Neural cell (in vitro differentiated cells): ENCODE data around the gene NAA38. TPM values are rescaled to one million over a fixed set of nuclear protein-coding genes. Genes with fewer than 3 reads are reported as not detected.

ENCODE experiments used
- H2AFZ ChIP-seq: fragments of 200-600, 300-800 bp; sonication (generic), shearing (Covaris generic); 2 replicates; pipeline ENCODE4 v1.6.0; 2014; ENCODE audit warnings: low read depth, mild to moderate bottlenecking, antibody characterized with exemption, low read length, moderate library complexity
- H3F3A ChIP-seq: fragments of 200-600 bp; shearing (Covaris generic); 2 replicates; pipeline ENCODE4 v1.6.1; 2016; ENCODE audit warnings: mild to moderate bottlenecking, moderate library complexity, mixed read lengths, antibody characterized with exemption, low read length; ENCODE audit not compliant: insufficient read depth, poor library complexity, severe bottlenecking
- H3K27ac ChIP-seq: fragments of 200-600, 300-800 bp; sonication (generic), shearing (Covaris generic); 2 replicates; pipeline ENCODE4 v1.5.1; 2014; ENCODE audit warnings: mild to moderate bottlenecking, low read length, moderate library complexity
- H3K27me3 ChIP-seq: fragments of 300-800, 200-600 bp; sonication (generic), shearing (Covaris generic); 2 replicates; pipeline ENCODE4 v1.6.0; 2014; ENCODE audit warnings: mild to moderate bottlenecking, low read depth, low read length, moderate library complexity; ENCODE audit not compliant: insufficient read depth
- H3K36me3 ChIP-seq: fragments of 300-800, 200-600 bp; sonication (generic), shearing (Covaris generic); 2 replicates; pipeline ENCODE4 v1.5.1; 2014; ENCODE audit warnings: mild to moderate bottlenecking, antibody characterized with exemption, low read length, moderate library complexity; ENCODE audit not compliant: insufficient read depth
- H3K4me2 ChIP-seq: fragments of 300-800, 200-600 bp; sonication (generic), shearing (Covaris generic); 2 replicates; pipeline ENCODE4 v1.6.0; 2014; ENCODE audit warnings: mild to moderate bottlenecking, low read length
- H3K4me3 ChIP-seq: fragments of 300-800, 200-600 bp; sonication (generic), shearing (Covaris generic); 2 replicates; pipeline ENCODE4 v1.5.1; 2014; ENCODE audit warnings: mild to moderate bottlenecking, low read length, moderate library complexity
- H3K79me2 ChIP-seq: fragments of 200-600 bp; shearing (Covaris generic); replicated peaks from 2 replicates; pipeline ENCODE4 v1.6.0; 2014; ENCODE audit warnings: mild to moderate bottlenecking, low read length, moderate library complexity; ENCODE audit not compliant: insufficient read depth
- H3K9ac ChIP-seq: fragments of 300-800, 200-600 bp; sonication (generic), shearing (Covaris generic); 2 replicates; pipeline ENCODE4 v1.6.1; 2016; ENCODE audit warnings: mild to moderate bottlenecking, low read length, mixed read lengths
- H3K9me2 ChIP-seq: fragments of 200-600 bp; shearing (Covaris generic); 2 replicates; pipeline ENCODE4 v1.6.1; 2016; ENCODE audit warnings: mild to moderate bottlenecking, low read length, mixed read lengths; ENCODE audit not compliant: insufficient read depth
- H3K9me3 ChIP-seq: fragments of 200-600, 300-800 bp; sonication (generic), shearing (Covaris generic); 2 replicates; pipeline ENCODE4 v1.6.1; 2016; ENCODE audit warnings: mild to moderate bottlenecking, mixed run types, low read length, moderate library complexity, mixed read lengths
- H4K20me1 ChIP-seq: fragments of 200-600 bp; shearing (Covaris generic); 2 replicates; pipeline ENCODE4 v1.6.1; 2016; ENCODE audit warnings: mild to moderate bottlenecking, mixed run types; ENCODE audit not compliant: insufficient read depth
- CTCF ChIP-seq: fragments of 450-650 bp; IDR thresholded peaks from 2 replicates; pipeline ENCODE4 v1.5.1; 2014; ENCODE audit warnings: antibody characterized with exemption, mild to moderate bottlenecking, moderate library complexity; ENCODE audit not compliant: poor library complexity, severe bottlenecking
- EP300 ChIP-seq: fragments of 450-650 bp; conservative IDR thresholded peaks from 2 replicates; pipeline ENCODE4 v1.6.1; 2014; ENCODE audit warnings: antibody characterized with exemption, mild to moderate bottlenecking, moderate library complexity; ENCODE audit not compliant: poor library complexity, severe bottlenecking
- EZH2 ChIP-seq: fragments of 200-600, 300-800 bp; shearing (Covaris generic), sonication (generic); IDR thresholded peaks from 2 replicates; pipeline ENCODE4 v1.6.1; 2014; ENCODE audit warnings: antibody characterized with exemption, low read length, borderline replicate concordance, mild to moderate bottlenecking; ENCODE audit not compliant: insufficient read depth, poor library complexity, severe bottlenecking
- MXI1 ChIP-seq: fragments of 450-650 bp; conservative IDR thresholded peaks from 2 replicates; pipeline ENCODE4 v1.6.1; 2014; ENCODE audit warnings: antibody characterized with exemption, mild to moderate bottlenecking; ENCODE audit not compliant: poor library complexity, severe bottlenecking
- POLR2AphosphoS5 ChIP-seq: IDR thresholded peaks from 2 replicates; pipeline ENCODE4 v1.6.1; 2012
- RAD21 ChIP-seq: fragments of 450-650 bp; conservative IDR thresholded peaks from 2 replicates; pipeline ENCODE4 v1.6.1; 2014; ENCODE audit warnings: antibody characterized with exemption, mild to moderate bottlenecking, moderate library complexity
- SMC3 ChIP-seq: fragments of 450-650 bp; conservative IDR thresholded peaks from 2 replicates; pipeline ENCODE4 v1.6.1; 2014; ENCODE audit warnings: antibody characterized with exemption, mild to moderate bottlenecking, moderate library complexity; ENCODE audit not compliant: poor library complexity
- TAF1 ChIP-seq: IDR thresholded peaks from 2 replicates; pipeline ENCODE4 v1.6.1; 2012; ENCODE audit warnings: low read depth
- polyA plus RNA-seq: library from polyadenylated mRNA; depleted of rRNA; stranded (reverse); fragments of >200 nt; gene quantifications from 2 replicates; pipeline ENCODE4 v1.2.3, GENCODE V29; 2014
- TF ChIP-seq, protein P1 (sequence below): IDR thresholded peaks from 2 replicates; pipeline ENCODE4 v1.6.1; 2012; ENCODE audit warnings: borderline replicate concordance

NAA38 gene
- polyA plus RNA-seq, 1 donor from 2014 or later: 110 TPM

DNA sequence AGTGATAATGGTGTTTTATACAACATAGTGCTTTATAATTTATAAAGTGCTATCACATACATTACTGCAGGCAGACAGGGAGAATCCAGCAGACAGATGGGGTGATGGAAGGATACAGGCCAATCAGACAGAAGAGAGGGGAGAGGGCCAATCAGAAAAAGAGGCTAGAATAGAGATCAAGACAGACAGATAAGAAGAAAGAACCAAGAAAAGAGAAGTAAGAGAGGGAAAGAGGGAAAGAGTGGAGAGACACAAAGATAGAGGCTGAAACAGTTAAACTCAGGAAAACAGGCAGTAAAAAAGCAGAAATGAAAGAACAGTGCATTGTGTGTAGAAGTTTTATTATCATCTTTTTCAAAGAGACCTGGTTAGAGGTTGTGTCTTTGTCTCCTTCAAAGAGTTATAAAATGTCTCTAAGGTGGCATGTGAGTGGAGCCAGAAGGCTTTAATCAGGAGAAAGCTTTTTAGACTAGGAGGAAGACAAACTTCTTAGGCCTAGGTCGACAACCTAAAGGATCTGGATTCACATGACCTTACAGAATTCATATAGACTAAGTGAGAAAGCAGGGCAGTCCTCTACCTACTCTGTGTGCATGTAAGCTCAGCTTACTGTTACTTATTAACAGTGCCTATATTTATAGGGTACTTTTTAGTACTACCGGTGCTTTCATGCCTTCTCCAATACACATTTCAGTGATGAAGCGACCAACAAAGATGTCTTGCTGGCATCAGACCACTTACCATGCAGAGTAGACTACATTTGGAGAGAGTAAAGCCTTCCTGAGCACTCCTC, 22.9 kb upstream of the NAA38 start:
- no peaks in the 10 kb centered on the region for H3K27me3 ChIP-seq
- H3K36me3 ChIP-seq: no peaks in the 10 kb centered on the region
- peak; percentile 37 for TF ChIP-seq EP300
- no peak for TF ChIP-seq TAF1
- no peak for TF ChIP-seq CTCF
- peak; percentile 66 for TF ChIP-seq POLR2AphosphoS5
- TF ChIP-seq MXI1: no peak
- TF ChIP-seq, protein P1, sequence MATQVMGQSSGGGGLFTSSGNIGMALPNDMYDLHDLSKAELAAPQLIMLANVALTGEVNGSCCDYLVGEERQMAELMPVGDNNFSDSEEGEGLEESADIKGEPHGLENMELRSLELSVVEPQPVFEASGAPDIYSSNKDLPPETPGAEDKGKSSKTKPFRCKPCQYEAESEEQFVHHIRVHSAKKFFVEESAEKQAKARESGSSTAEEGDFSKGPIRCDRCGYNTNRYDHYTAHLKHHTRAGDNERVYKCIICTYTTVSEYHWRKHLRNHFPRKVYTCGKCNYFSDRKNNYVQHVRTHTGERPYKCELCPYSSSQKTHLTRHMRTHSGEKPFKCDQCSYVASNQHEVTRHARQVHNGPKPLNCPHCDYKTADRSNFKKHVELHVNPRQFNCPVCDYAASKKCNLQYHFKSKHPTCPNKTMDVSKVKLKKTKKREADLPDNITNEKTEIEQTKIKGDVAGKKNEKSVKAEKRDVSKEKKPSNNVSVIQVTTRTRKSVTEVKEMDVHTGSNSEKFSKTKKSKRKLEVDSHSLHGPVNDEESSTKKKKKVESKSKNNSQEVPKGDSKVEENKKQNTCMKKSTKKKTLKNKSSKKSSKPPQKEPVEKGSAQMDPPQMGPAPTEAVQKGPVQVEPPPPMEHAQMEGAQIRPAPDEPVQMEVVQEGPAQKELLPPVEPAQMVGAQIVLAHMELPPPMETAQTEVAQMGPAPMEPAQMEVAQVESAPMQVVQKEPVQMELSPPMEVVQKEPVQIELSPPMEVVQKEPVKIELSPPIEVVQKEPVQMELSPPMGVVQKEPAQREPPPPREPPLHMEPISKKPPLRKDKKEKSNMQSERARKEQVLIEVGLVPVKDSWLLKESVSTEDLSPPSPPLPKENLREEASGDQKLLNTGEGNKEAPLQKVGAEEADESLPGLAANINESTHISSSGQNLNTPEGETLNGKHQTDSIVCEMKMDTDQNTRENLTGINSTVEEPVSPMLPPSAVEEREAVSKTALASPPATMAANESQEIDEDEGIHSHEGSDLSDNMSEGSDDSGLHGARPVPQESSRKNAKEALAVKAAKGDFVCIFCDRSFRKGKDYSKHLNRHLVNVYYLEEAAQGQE: peak; percentile 44
- TF ChIP-seq SMC3: no peak
- no peak for TF ChIP-seq RAD21
- TF ChIP-seq EZH2: no peak
- H3K9me2 ChIP-seq: no peaks in the 10 kb centered on the region
- no peaks in the 10 kb centered on the region for H3K9me3 ChIP-seq
- peak overlapping the region; percentile 62 for H2AFZ ChIP-seq
- no peaks in the 10 kb centered on the region for H4K20me1 ChIP-seq
- peak overlapping the region; percentile 100 for H3K9ac ChIP-seq
- peak overlapping the region; percentile 97 for H3K27ac ChIP-seq
- peaks cover 20% of the 10 kb centered on the region for H3K79me2 ChIP-seq
- H3F3A ChIP-seq: peaks cover 5% of the 10 kb centered on the region
- H3K4me3 ChIP-seq: peak overlapping the region; percentile 56
- H3K4me2 ChIP-seq: peak overlapping the region; percentile 76

DNA sequence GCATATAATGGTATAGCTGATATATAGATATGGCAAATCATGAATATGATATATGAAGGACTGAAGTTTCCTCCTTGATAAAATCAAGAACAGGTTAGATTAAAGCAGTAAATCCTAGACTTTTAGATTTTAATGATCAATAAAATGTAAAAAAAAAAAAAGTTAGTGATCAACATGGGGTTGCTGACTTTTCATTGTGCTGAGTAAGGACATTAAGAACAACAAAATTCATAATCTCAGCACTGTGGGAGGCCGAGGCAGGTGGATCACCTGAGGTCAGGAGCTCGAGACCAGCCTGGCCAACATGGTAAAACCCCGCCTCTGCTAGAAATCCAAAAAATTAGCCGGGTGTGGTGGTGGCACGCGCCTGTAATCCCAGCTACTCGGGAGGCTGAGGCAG, 20.9 kb upstream of the NAA38 start:
- no peak overlapping the region for H3K4me3 ChIP-seq
- H3K27ac ChIP-seq: no peak overlapping the region
- H3K36me3 ChIP-seq: no peaks in the 10 kb centered on the region
- H3K9ac ChIP-seq: no peak overlapping the region
- no peaks in the 10 kb centered on the region for H3K27me3 ChIP-seq
- H3K4me2 ChIP-seq: no peak overlapping the region
- H4K20me1 ChIP-seq: no peaks in the 10 kb centered on the region
- peaks cover 5% of the 10 kb centered on the region for H3F3A ChIP-seq
- H2AFZ ChIP-seq: no peak overlapping the region
- TF ChIP-seq POLR2AphosphoS5: no peak
- TF ChIP-seq RAD21: no peak
- TF ChIP-seq EP300: no peak
- no peak for TF ChIP-seq EZH2
- TF ChIP-seq, protein P1: no peak
- no peak for TF ChIP-seq CTCF
- TF ChIP-seq MXI1: no peak
- no peaks in the 10 kb centered on the region for H3K9me2 ChIP-seq
- peaks cover 11% of the 10 kb centered on the region for H3K79me2 ChIP-seq
- no peaks in the 10 kb centered on the region for H3K9me3 ChIP-seq
